Measurements from ENCODE around the gene ACTR5.

The ACTR5 gene

GRCh38 chr20:38748097-38748860 is at the start of gene ACTR5:
TSS of gene ACTR5 (plus strand) at chr20:38748460. CDS start at chr20:38748479, 19 bp downstream.
- peak; percentile 92 to 95 for DNase-seq (ENCODE audit: low read depth in 2 of 2, low spot score in 1 of 2)

GRCh38 chr20:38698541-38698940 is 49.7 kb upstream of the ACTR5 start:
- DNase-seq (ENCODE audit: low read depth in 2 of 2, low spot score in 1 of 2): no peak

- DNase-seq (ENCODE audit: low read depth in 2 of 2, low spot score in 1 of 2): no peak
Observed at GRCh38 chr20:38700141-38700540, 48.1 kb upstream of the ACTR5 start.

- DNase-seq (ENCODE audit: low read depth in 2 of 2, low spot score in 1 of 2): no peak
Observed at GRCh38 chr20:38700926-38701325, 47.3 kb upstream of the ACTR5 start.

GRCh38 chr20:38703526-38703925 is 44.7 kb upstream of the ACTR5 start:
- DNase-seq (ENCODE audit: low read depth in 2 of 2, low spot score in 1 of 2): no peak

GRCh38 chr20:38704136-38704535 is 44.1 kb upstream of the ACTR5 start:
- no peak for DNase-seq (ENCODE audit: low read depth in 2 of 2, low spot score in 1 of 2)

GRCh38 chr20:38706509-38706908 is 41.8 kb upstream of the ACTR5 start:
- no peak for DNase-seq (ENCODE audit: low read depth in 2 of 2, low spot score in 1 of 2)

- no peak for DNase-seq (ENCODE audit: low read depth in 2 of 2, low spot score in 1 of 2)
Observed at GRCh38 chr20:38714308-38714707, 34.0 kb upstream of the ACTR5 start.

- no peak for DNase-seq (ENCODE audit: low read depth in 2 of 2, low spot score in 1 of 2)
Observed at GRCh38 chr20:38715646-38716045, 32.6 kb upstream of the ACTR5 start.

- DNase-seq (ENCODE audit: low read depth in 2 of 2, low spot score in 1 of 2): no peak
Observed at GRCh38 chr20:38722683-38723016, 25.6 kb upstream of the ACTR5 start.

- DNase-seq (ENCODE audit: low read depth in 2 of 2, low spot score in 1 of 2): no peak
Observed at GRCh38 chr20:38723017-38723847, 25.0 kb upstream of the ACTR5 start.

- no peak for DNase-seq (ENCODE audit: low read depth in 2 of 2, low spot score in 1 of 2)
Observed at GRCh38 chr20:38723848-38724625, 24.2 kb upstream of the ACTR5 start, which contains the start of gene SLC32A1. TSS of gene SLC32A1 (plus strand) at chr20:38724486. CDS start at chr20:38724725, 239 bp downstream.

GRCh38 chr20:38724626-38725147 is 23.6 kb upstream of the ACTR5 start:
- no peak for DNase-seq (ENCODE audit: low read depth in 2 of 2, low spot score in 1 of 2)

GRCh38 chr20:38725148-38725901 is 22.9 kb upstream of the ACTR5 start:
- DNase-seq (ENCODE audit: low read depth in 2 of 2, low spot score in 1 of 2): no peak

- DNase-seq (ENCODE audit: low read depth in 2 of 2, low spot score in 1 of 2): no peak
Observed at GRCh38 chr20:38725931-38726803, 22.1 kb upstream of the ACTR5 start.

GRCh38 chr20:38726804-38727606 is 21.3 kb upstream of the ACTR5 start:
- peak; percentile 10 to 17 for DNase-seq (ENCODE audit: low read depth in 2 of 2, low spot score in 1 of 2)

GRCh38 chr20:38727607-38728190 is 20.6 kb upstream of the ACTR5 start:
- no peak for DNase-seq (ENCODE audit: low read depth in 2 of 2, low spot score in 1 of 2)

- DNase-seq (ENCODE audit: low read depth in 2 of 2, low spot score in 1 of 2): no peak
Observed at GRCh38 chr20:38728191-38728781, 20.0 kb upstream of the ACTR5 start.

All from stimulated activated CD8-positive, alpha-beta memory T cell treated with anti-CD3 and anti-CD28 coated beads, Interleukin-4, amount 100 ng/mL, for 4 hours (primary cell).